Cortex of kidney (tissue), 1 donor: Measurements from ENCODE around the gene GDF7.
"Not testable (repeated sequence)": the region's sequence is repeated elsewhere in the genome, so short reads cannot be mapped to it uniquely, and the experiment has no call there.

Source experiments
- DNase-seq: peaks from one replicate; lab custom pipeline; 2025; lab: John Stamatoyannopoulos, UW

GDF7 gene

DNA sequence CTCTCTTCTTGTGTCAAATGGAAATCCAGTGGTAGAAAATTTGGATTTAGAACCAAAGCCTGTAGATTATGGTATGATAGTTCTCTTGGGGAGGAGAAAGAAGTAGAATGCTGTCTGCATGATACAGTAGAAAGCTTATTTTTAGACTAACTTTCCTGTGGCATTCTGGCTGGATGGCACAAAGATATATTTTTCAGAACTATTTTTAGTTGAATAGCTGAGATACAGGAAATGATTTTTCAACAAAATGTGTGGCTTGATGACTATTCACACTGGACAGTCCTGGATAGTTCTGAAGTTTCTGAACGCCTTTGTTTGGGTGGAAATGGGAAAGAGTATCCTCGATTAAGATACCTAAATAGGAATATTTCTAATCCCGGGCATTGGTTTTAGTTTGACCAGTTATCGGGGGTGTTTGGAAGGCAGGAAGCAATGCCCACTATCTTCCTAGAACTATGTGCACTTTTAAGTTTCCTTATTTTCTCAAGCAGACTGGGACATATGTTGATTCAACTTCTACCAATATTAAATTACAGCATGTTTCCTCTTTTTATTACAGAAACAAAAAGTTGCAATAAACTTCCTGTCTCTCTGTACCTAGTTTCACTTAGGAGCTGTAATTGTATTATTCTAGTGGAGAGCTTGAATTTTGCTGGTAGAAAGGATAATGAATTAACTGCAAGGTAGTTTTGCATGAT, 32.1 kb downstream of the GDF7 start:
- no peak for DNase-seq

DNA sequence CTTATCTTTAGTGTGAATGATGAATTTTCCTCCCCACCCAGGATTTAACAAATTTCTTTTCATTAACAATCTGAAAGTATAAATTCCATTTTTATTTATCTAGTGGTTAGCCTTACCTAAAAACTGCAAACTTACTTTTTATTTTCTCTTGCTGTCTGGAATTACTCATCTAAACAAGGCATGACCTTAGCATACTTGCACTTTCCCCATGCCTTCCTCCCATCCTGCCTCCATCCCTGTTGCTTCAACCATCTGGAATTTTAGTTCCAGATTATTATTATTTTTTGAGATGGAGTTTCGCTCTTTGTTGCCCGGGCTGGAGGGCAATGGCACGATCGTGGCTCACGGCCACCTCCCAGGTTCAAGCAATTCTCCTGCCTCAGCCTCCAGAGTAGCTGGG, 35.6 kb downstream of the GDF7 start:
- DNase-seq: no peak

DNA sequence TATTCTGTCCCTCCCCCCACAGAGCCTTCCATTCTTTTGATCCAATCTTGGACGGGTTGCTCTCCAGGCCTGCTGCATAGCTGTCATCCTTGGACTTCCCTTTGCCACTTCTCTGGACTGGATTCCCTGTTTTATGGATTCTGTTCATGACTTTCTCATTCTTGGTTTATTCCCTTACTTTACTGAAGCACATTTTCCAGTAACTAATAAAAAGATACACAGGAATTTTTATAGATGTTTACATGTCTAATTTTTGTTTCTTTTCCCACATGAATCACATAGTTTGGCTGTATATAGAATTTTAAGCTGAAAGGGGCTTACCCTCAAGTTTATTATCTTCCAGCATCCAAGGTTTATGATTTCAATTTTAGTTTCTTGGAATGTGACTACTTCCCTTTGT, 37.9 kb downstream of the GDF7 start:
- DNase-seq: no peak

DNA sequence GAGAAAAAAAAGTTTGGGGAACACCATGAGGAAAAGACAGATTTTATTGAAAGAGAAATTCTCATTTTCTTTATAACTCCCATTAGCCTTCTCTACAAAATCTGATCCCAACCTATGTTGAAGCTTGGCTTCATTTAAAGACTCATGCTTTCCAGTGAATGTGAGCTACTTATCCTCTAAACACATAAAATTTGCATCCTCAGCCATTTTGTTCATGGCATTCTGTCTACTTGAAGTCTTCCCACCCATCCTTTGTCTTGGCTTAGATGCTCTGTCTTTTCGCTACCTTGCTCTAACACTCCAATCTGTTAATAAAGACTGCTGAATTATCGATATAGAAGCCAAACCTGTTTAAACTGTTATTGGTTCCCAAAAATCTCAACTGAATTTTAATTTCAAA, 39.3 kb downstream of the GDF7 start:
- no peak for DNase-seq

DNA sequence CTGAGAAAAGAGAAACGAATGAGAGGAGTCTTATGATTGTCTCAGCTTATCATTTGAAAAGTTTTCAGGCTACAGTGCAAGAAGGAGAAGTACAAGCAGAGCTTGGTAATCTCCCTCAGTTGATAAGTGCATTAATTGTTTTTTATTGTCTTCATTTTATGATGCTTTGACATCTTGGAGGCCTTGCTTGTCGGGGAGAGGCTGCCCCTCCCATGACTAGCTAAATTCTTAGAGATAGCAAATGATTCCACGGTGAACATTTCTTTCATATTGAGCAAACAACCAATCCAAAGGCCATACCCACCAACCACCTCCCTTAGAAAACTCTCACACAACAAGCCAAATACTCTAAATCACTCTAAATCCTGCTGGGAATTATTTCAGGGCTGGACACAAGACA, 39.8 kb downstream of the GDF7 start:
- no peak for DNase-seq

DNA sequence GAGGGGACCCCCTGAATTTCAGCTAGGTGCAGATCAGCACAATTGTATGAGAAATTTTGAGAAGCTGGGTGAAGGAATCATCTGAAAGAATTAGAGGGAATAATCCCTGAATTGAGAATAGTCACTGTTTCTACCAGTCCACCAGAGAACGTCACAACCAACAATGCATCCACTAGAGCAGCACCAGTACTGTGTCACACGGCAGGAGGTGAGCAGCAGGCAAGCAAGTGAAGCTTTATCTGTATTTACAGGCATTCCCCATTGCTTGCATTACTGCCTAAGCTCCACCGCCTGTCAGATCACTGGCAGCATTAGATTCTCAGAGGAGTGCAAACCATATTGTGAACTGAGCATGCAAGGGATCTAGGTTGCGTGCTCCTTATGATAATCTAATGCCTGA, 40.7 kb downstream of the GDF7 start:
- DNase-seq: no peak

DNA sequence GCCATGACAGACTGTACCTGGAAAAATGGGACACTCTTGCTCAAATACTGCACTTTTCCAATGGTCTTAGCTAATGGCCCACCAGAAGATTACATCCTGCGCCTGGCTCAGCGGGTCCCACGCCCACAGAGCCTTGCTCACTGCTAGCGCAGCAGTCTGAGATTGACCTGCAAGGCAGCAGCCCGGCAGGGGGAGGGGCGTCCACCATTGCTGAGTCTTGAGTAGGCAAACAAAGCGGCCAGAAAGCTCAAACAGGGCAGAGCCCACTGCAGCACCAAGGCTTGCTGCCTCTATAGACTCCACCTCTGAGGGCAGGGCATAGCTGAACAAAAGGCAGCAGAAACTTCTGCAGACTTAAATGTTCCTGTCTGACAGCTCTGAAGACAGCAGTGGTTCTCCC, 44.7 kb downstream of the GDF7 start:
- DNase-seq: not testable (repeated sequence)

DNA sequence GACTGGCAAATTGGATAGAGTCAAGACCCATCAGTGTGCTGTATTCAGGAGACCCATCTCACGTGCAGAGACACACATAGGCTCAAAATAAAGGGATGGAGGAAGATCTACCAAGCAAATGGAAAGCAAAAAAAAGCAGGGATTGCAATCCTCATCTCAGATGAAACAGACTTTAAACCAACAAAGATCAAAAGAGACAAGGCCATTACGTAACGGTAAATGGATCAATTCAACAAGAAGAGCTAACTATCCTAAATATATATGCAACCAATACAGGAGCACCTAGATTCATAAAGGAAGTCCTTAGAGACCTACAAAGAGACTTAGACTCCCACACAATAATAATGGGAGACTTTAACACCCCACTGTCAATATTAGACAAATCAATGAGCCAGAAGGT, 46.6 kb downstream of the GDF7 start:
- DNase-seq: not testable (repeated sequence)

DNA sequence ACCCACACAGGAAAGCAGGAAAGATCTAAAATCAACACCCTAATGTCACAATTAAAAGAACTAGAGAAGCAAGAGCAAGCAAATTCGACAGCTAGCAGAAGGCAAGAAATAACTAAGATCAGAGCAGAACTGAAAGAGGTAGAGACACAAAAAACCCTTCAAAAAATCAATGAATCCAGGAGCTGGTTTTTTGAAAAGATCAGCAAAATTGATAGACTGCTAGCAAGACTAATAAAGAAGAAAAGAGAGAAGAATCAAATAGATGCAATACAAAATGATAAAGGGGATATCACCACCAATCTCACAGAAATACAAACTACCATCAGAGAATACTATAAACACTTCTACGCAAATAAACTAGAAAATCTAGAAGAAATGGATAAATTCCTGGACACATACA, 47.5 kb downstream of the GDF7 start:
- not testable (repeated sequence) for DNase-seq

DNA sequence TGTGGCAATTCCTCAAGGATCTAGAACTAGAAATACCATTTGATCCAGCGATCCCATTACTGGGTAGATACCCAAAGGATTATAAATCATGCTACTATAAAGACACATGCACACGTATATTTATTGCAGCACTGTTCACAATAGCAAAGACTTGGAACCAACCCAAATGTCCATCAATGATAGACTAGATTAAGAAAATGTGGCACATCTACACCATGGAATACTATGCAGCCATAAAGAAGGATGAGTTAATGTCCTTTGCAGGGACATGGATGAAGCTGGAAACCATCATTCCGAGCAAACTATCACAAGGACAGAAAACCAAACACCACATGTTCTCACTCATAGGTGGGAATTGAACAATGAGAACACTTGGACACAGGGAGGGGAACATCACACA, 49.2 kb downstream of the GDF7 start:
- DNase-seq: not testable (repeated sequence)

DNA sequence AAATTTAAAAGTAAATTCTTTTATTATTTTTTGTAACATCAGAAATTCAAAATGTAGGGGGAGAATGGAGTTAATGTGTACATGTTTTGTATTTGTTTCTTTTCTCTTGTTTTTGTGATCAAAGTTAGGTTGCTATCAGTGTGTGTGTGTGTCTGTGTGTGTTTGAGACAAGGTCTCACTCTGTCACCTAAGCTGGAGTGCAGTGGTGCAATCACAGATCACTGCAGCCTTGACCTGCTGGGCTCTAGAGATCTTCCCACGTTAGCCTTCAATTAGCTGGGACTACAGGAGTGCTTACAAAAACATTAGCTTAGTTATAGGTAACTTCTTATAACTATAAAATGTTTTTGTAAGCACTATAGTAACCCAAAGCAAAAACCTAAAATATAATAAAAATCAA, 50.7 kb downstream of the GDF7 start:
- DNase-seq: no peak

DNA sequence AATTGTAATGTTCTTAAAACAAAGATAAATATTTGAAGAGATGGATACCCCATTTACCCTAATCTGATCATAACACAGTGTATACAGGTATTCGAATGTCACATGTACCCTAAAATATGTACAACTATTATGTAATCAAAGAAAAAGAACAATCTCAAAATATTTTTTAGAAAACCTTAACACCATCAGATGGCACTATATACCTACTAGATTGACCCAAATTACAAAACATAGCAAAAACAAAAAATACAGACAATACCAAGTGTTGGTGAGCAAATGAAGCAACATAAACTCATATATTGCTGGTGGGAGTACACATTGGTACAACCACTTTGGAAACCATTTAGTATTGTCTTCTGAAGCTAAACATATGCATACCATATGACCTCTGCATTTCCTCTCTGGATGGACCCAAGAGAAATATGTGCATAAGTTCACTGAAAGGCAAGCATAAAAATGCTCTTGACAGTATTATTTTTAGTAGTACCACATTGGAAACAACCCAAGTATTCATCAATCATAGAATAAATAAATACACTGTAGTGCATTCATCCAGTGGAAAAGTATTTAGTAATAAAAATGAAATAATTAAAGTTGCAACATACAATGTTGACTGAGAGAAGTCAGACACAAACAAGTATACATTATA, 55.8 kb downstream of the GDF7 start:
- DNase-seq: no peak

DNA sequence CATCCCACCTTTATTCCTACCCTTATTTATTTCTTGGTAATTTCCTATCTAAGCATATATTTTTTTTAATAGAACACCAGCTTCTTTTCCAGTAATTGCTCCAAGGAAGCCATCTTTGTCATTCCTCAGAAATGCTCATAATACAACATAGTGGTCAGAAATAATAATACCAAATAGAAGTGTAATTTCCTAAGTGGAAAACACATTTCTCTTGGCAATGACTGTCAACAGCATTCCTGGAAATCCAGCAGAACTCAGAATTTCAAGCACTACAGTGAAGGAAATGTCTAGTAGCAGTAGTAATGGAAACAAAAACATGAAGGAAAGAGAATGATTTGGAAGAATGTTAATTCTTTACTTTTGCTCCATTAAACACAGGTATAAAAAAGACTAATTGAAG, 56.6 kb downstream of the GDF7 start:
- no peak for DNase-seq

DNA sequence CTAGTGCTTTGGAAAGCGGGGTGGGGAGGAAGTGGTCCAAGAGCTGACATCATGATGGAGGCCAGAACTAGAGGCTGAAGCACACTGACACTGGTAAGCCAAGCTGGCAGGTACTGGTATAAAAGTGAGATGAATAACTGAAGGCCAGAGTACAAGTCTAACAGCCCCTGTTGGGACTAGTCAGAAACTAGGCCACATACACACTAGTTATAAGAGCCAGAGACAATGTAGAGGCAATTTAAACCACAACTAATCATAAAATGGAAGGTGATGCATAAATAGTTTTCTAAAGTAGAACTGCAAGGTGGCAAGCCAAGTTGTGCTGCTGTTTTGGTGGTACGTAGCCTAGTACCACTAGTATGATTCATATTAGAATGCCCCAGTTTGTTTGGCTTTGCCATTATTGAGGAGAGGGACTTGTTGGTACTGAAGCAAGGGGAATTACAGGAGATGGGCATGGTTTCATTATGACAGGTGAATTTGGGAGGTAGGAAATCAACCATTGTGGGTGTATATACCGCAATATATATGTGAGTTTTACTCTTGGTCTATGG, 57.6 kb downstream of the GDF7 start:
- no peak for DNase-seq

DNA sequence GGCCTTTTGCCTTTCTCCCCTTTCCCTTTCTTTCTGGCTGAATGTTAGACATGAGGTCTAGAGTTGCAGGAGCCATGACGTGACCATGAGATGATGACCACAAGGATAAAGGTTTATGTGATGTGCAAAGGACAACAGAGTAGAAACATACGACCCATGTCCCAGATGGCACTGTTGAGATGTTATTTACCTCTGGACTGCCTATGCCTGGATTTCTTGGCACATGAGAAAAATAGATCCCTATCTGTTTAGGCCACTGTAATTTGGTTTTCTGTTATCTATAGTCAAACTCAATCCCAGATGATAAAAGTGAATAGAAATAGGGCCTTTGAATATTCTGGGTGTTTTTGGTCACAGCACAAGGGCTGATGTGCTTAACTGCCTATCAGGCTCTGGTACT, 58.8 kb downstream of the GDF7 start:
- DNase-seq: no peak

DNA sequence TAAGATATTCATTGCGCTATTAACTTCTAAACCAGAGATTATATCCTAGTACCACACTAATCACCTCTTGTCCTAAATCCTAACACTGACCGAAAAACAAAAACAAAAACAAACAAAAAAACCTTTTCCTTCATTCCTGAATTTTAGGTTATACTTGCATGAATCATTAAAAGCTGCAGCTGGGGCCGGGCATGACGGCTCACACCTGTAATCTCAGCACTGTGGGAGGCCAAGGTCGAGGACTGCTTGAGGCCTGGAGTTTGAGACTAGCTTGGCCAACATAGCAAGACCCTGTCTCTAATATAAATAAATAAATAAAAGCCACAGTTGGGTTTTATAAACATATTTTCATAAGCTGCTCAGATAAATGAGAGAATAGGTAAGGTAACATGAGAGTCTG, 60.0 kb downstream of the GDF7 start:
- DNase-seq: no peak

DNA sequence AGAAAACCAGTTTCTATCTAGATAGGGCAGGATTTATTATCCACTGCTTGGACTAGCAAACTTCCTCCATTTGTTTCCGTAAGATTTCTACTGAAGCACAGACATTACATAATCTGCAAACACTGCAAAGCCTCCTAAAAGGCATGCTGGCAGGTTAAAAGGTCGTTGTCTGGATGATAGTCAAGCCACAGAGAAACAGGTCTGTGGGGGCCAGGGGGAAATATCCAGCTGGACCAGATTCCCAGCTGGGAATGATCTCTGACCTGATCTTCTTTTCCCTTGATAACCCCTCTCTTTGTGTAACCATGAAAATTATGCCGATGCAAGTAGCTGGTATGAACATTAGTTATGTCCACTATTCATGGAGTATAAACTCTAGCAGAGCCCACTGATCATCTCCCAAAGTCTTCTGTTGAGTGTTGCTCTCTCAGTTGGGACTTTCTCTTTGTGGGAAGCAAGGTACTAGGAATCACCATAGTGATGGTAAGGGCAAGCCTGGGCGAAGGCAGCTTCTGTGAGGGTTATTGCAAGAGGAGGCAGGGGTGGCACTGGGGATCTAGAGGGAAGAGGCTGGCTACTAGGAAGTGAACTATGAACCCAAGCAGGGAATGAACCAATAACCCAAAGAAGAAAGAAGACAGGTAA, 61.3 kb downstream of the GDF7 start:
- DNase-seq: no peak
